Measurements from ENCODE around the gene TDRD9. TPM values are rescaled to one million over a fixed set of nuclear protein-coding genes. Genes with fewer than 3 reads are reported as not detected.
A peak's percentile ranks its signal among the peaks of the same experiment; 100 is the strongest.
"Not testable (repeated sequence)": the region's sequence is repeated elsewhere in the genome, so short reads cannot be mapped to it uniquely, and the experiment has no call there.

The TDRD9 gene
- total and polyA plus RNA-seq, 4 donors = 1.1 to 2.7 (median 2.0) TPM

DNA sequence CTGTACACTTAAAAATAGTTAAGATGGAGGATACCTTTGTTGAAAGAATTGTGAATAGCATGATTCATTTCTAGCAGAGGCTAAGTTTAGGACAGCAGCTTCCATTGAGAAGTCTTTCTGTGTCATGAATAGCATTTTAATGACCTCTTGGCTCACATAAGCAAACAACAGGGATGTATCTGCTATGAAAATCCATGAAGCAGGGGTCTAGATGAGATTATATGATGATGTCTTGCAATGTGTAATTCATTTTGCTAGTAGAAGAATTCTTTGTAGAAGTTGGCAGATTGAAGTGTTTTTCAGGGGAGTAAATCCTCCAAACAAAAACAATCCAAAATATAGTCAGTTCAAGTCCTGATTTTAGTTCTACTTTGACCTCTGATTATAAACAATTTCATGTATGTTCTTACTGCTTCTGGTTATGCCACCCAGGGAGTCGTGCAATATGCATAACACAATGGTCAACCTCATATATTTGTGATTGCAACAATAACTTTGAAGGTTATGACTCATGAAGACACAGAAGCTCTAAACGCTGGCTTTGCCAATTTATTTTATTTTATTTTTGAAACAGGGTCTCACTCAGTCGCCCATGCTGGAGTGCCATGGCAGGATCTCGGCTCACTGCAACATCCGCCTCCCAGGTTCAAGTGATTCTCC, 21.0 kb downstream of the TDRD9 start:
- Histone ChIP-seq H3K4me3 (ENCODE audit: low read length in 2 of 2) (no peak overlapping the region), H3K4me1 (ENCODE audit: control insufficient read depth in 1 of 2, insufficient read depth in 2 of 2, low read length in 2 of 2) (no peaks in the 10 kb centered on the region), H3K27ac (ENCODE audit: low read depth in 1 of 2, low read length in 2 of 2) (no peak overlapping the region), H3K36me3 (ENCODE audit: control insufficient read depth in 1 of 2, insufficient read depth in 2 of 2, low read length in 1 of 2) (no peaks in the 10 kb centered on the region), H3K9me3 (ENCODE audit: control insufficient read depth, low read length) (no peaks in the 10 kb centered on the region), H3K27me3 (ENCODE audit: control insufficient read depth in 1 of 2, insufficient read depth in 2 of 2, low read length in 1 of 2) (no peaks in the 10 kb centered on the region)
- intact Hi-C loops (cut with DNase I) = no loop called here
- WGBS, 2 donors = 74% methylated on average over 5 of the region's 5 CpGs
- DNase-seq (no peak), ATAC-seq (ENCODE audit: low FRiP score) (no peak)

DNA sequence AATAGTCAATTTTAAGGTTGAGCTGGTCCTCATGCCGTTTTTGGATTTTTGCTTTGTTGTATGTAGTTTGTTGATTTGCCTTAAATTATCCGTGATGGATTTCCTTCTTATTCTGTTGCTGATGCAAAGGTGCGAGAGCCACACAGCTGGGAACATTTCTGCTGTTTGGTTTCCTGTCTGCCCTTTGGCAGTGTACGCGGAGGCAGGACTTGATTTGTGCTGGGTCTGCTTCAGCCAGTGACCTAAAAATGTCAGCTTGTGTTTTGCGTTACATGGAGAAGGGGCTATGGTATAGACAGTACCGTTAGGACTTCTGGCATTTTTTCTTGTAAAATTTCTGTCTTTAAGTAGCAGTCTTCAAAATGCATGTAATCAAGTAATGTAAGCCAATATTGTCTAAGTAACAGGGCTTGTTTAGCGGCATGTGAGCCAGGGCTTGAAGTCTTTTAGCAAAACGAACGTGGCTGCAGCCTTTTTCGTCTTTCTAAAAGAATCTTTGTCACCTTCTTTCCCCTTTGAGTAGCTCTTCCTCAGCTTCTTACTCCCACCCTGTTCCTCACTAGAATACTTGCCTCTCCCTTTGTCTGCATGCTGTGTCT, 32.3 kb downstream of the TDRD9 start:
- Histone ChIP-seq H3K9me3 (ENCODE audit: control insufficient read depth, low read length) (peaks cover 1% of the 10 kb centered on the region), H3K27ac (ENCODE audit: low read depth in 1 of 2, low read length in 2 of 2) (no peak overlapping the region), H3K4me3 (ENCODE audit: low read length in 2 of 2) (no peak overlapping the region), H3K4me1 (ENCODE audit: control insufficient read depth in 1 of 2, insufficient read depth in 2 of 2, low read length in 2 of 2) (no peaks in the 10 kb centered on the region), H3K36me3 (ENCODE audit: control insufficient read depth in 1 of 2, insufficient read depth in 2 of 2, low read length in 1 of 2) (no peaks in the 10 kb centered on the region), H3K27me3 (ENCODE audit: control insufficient read depth in 1 of 2, insufficient read depth in 2 of 2, low read length in 1 of 2) (no peaks in the 10 kb centered on the region)
- ATAC-seq (ENCODE audit: low FRiP score) (no peak), DNase-seq (no peak)
- WGBS, 2 donors = 49 to 52% methylated on average over 11 of the region's 11 CpGs
- intact Hi-C loops (cut with DNase I) = no loop called here

DNA sequence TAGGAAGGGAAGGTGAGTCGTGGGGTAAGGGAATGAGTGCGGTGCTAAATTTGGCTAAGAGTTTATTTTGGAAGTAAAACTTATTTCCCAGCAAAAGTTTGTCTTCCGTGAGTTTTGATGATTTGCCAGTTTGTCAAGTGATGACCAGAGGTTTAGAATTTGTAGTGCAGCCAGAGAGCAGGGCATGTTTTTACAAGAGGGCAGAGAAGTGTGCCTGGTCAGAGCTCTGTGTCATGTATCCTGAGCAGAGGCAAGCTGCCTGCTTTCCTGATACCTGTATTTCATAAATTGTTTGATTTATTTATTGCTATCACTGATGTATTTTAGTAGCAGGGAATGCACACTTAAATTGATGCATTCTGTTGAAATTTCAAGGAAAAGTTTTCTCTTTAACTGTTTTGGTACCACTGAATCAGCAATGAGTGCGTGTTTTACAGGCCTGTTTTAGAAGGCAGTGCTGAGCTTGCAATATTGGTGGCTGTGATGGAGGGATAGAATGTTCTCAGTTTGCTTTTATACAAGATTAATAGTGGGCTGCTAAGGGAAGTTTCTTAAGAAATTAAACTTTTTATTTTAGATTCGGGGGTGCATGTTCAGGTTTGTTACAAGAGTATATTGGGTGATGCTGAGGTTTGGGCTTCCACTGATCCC, 33.8 kb downstream of the TDRD9 start:
- ATAC-seq (ENCODE audit: low FRiP score) = no peak
- no peak for DNase-seq
- intact Hi-C loops (cut with DNase I) = no loop called here

DNA sequence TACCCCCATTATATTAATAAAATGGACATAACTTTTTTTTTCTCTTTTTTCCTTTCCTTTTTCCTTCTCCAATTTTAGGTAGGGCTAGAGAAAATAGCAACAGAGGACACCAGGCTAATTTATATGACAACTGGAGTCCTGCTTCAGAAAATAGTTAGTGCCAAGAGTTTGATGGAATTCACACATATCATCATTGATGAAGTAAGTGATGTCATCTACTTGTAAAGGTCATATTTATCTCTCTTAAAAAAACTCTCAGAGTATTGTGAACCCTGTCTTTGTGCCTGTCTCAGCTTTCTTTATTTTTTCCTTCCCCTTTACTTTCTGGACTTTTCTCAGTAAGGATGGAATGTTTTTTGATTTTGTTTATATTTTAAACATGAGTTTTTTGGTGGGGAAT, 38.4 kb downstream of the TDRD9 start:
- Histone ChIP-seq H3K27ac (ENCODE audit: low read depth in 1 of 2, low read length in 2 of 2) (no peak overlapping the region), H3K36me3 (ENCODE audit: control insufficient read depth in 1 of 2, insufficient read depth in 2 of 2, low read length in 1 of 2) (no peaks in the 10 kb centered on the region), H3K4me1 (ENCODE audit: control insufficient read depth in 1 of 2, insufficient read depth in 2 of 2, low read length in 2 of 2) (no peaks in the 10 kb centered on the region), H3K27me3 (ENCODE audit: control insufficient read depth in 1 of 2, insufficient read depth in 2 of 2, low read length in 1 of 2) (no peaks in the 10 kb centered on the region), H3K4me3 (ENCODE audit: low read length in 2 of 2) (no peak overlapping the region), H3K9me3 (ENCODE audit: control insufficient read depth, low read length) (no peaks in the 10 kb centered on the region)
- intact Hi-C loops (cut with DNase I) = no loop called here
- DNase-seq (no peak), ATAC-seq (ENCODE audit: low FRiP score) (no peak)

More for the DNA sequence above, 33.8 kb downstream of the TDRD9 start:
- H3K36me3 ChIP-seq (ENCODE audit: control insufficient read depth in 1 of 2, insufficient read depth in 2 of 2, low read length in 1 of 2) = no peaks in the 10 kb centered on the region
- no peak overlapping the region for H3K4me3 ChIP-seq (ENCODE audit: low read length in 2 of 2)
- H3K27ac ChIP-seq (ENCODE audit: low read depth in 1 of 2, low read length in 2 of 2) = no peak overlapping the region
- H3K27me3 ChIP-seq (ENCODE audit: control insufficient read depth in 1 of 2, insufficient read depth in 2 of 2, low read length in 1 of 2) = no peaks in the 10 kb centered on the region
- WGBS, 2 donors = 43 to 44% methylated on average over 5 of the region's 5 CpGs
- H3K9me3 ChIP-seq (ENCODE audit: control insufficient read depth, low read length) = peaks cover 1% of the 10 kb centered on the region
- H3K4me1 ChIP-seq (ENCODE audit: control insufficient read depth in 1 of 2, insufficient read depth in 2 of 2, low read length in 2 of 2) = no peaks in the 10 kb centered on the region

DNA sequence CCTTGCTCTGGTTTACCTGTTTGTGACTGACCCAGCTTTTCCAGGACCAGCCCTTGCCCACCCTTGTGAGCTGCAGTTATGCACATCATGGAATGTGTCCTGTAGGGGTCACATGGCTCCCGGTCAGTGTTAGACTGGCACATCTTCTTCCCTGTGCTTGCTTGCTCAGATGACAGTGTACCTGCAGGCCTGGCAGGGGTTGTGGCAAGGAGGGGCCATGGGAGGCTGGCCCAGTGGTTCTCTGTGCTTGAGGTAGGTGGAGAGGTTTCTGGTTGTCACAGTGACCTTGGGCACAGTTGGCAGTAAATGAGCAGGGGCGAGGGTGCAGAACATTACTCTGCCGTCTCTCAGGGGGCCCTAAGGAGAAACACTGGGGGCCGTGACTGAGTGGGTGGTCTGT, 41.7 kb downstream of the TDRD9 start:
- Histone ChIP-seq H3K9me3 (ENCODE audit: control insufficient read depth, low read length) (no peaks in the 10 kb centered on the region), H3K27ac (ENCODE audit: low read depth in 1 of 2, low read length in 2 of 2) (no peak overlapping the region), H3K27me3 (ENCODE audit: control insufficient read depth in 1 of 2, insufficient read depth in 2 of 2, low read length in 1 of 2) (no peaks in the 10 kb centered on the region), H3K4me1 (ENCODE audit: control insufficient read depth in 1 of 2, insufficient read depth in 2 of 2, low read length in 2 of 2) (no peaks in the 10 kb centered on the region), H3K36me3 (ENCODE audit: control insufficient read depth in 1 of 2, insufficient read depth in 2 of 2, low read length in 1 of 2) (no peaks in the 10 kb centered on the region), H3K4me3 (ENCODE audit: low read length in 2 of 2) (no peak overlapping the region)
- 60 to 71% methylated on average over 4 of the region's 4 CpGs for WGBS, 2 donors
- intact Hi-C loops (cut with DNase I) = no loop called here
- DNase-seq (no peak), ATAC-seq (ENCODE audit: low FRiP score) (no peak)

DNA sequence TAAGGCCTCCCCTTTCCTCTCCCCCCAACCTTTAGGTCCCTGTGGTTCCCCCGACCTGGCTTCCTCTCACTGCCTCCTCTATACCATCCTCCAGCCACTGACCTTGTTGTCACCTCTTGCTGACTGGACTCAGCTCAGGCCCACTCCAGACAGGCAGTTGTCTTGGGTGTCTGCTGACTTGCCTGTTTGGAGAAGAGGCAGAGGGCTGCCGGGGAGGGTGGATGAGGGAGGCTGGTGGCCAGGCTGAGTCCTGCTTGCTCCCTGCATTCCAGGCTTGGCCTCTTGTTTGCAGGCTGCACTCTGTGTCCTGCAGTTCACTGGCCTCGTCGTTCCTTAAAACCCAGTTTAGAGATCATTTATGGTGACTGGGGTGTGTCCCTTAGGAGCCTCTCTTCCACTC, 45.1 kb downstream of the TDRD9 start:
- Histone ChIP-seq H3K4me1 (ENCODE audit: control insufficient read depth in 1 of 2, insufficient read depth in 2 of 2, low read length in 2 of 2) (no peaks in the 10 kb centered on the region), H3K36me3 (ENCODE audit: control insufficient read depth in 1 of 2, insufficient read depth in 2 of 2, low read length in 1 of 2) (no peaks in the 10 kb centered on the region), H3K4me3 (ENCODE audit: low read length in 2 of 2) (no peak overlapping the region), H3K27me3 (ENCODE audit: control insufficient read depth in 1 of 2, insufficient read depth in 2 of 2, low read length in 1 of 2) (no peaks in the 10 kb centered on the region), H3K9me3 (ENCODE audit: control insufficient read depth, low read length) (no peaks in the 10 kb centered on the region), H3K27ac (ENCODE audit: low read depth in 1 of 2, low read length in 2 of 2) (no peak overlapping the region)
- intact Hi-C loops (cut with DNase I) = no loop called here
- ATAC-seq (ENCODE audit: low FRiP score) (no peak), DNase-seq (no peak)
- 42 to 45% methylated on average over 4 of the region's 4 CpGs for WGBS, 2 donors

DNA sequence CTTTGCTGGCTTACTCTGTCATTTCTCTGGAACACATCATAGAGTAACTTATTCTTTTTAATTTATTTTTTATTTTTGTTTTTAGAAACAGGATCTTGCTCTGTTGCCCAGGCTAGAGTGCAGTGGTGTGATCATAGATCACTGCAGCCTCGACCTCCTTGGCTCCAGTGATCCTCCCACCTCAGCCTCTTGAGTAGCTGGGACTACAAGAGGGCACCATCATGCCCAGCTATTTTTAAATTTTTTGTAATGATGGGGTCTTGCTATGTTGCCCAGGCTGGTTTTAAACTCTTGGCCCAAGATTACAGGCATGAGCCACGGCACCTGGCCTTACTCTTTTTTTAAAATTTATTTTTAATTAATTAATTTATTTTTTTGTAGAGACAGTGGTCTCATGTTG, 46.3 kb downstream of the TDRD9 start:
- no peak overlapping the region for H3K4me3 ChIP-seq (ENCODE audit: low read length in 2 of 2)
- no peak for ATAC-seq (ENCODE audit: low FRiP score)
- DNase-seq = no peak
- no peaks in the 10 kb centered on the region for H3K36me3 ChIP-seq (ENCODE audit: control insufficient read depth in 1 of 2, insufficient read depth in 2 of 2, low read length in 1 of 2)
- H3K27me3 ChIP-seq (ENCODE audit: control insufficient read depth in 1 of 2, insufficient read depth in 2 of 2, low read length in 1 of 2) = no peaks in the 10 kb centered on the region
- no peaks in the 10 kb centered on the region for H3K4me1 ChIP-seq (ENCODE audit: control insufficient read depth in 1 of 2, insufficient read depth in 2 of 2, low read length in 2 of 2)
- intact Hi-C loops (cut with DNase I) = no loop called here
- no peaks in the 10 kb centered on the region for H3K9me3 ChIP-seq (ENCODE audit: control insufficient read depth, low read length)
- H3K27ac ChIP-seq (ENCODE audit: low read depth in 1 of 2, low read length in 2 of 2) = no peak overlapping the region
- WGBS, 2 donors = 77 to 78% methylated on average over 2 of the region's 2 CpGs

DNA sequence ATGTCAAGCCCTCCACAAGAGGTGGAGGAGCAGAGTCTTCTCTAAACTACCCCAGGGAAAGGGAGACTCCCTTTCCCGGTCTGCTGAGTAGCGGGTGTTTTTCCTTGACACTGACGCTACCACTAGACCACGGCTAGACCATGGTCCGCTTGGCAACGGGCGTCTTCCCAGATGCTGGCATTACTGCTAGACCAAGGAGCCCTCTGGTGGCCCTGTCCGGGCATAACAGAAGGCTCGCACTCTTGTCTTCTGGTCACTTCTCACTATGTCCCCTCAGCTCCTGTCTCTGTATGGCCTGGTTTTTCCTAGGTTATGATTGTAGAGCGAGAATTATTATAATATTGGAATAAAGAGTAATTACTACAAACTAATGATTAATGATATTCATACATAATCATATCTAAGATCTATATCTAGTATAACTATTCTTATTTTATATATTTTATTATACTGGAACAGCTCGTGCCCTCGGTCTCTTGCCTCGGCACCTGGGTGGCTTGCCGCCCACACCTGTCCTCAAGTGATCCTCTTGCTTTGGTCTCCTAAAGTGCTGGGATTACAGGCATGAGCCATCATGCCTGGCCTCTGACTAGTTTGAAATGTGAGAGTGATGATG, 52.5 kb downstream of the TDRD9 start:
- H3K4me3 ChIP-seq (ENCODE audit: low read length in 2 of 2); H3K4me1 ChIP-seq (ENCODE audit: control insufficient read depth in 1 of 2, insufficient read depth in 2 of 2, low read length in 2 of 2); H3K27me3 ChIP-seq (ENCODE audit: control insufficient read depth in 1 of 2, insufficient read depth in 2 of 2, low read length in 1 of 2); H3K27ac ChIP-seq (ENCODE audit: low read depth in 1 of 2, low read length in 2 of 2); ATAC-seq (ENCODE audit: low FRiP score); H3K9me3 ChIP-seq (ENCODE audit: control insufficient read depth, low read length); H3K36me3 ChIP-seq (ENCODE audit: control insufficient read depth in 1 of 2, insufficient read depth in 2 of 2, low read length in 1 of 2): not testable (repeated sequence)
- DNase-seq = peak; percentile 63 to 79
- intact Hi-C loops (cut with DNase I) = loop anchor here in 1 of 2 donors (5.0 kb wide), 1 partner anchor 173 kb away; no protein-coding TSS in a partner anchor
- 48 to 50% methylated on average over 13 to 14 of the region's 14 CpGs for WGBS, 2 donors
